PC-3 (cell line): Measurements from ENCODE around the gene HES1. TPM values are rescaled to one million over a fixed set of nuclear protein-coding genes. Genes with fewer than 3 reads are reported as not detected.

Source experiments
- ATAC-seq: fragments of 200-7000 bp; cut with Tn5 transposase; 2 replicates; pipeline ENCODE4 v1.9.1; 2020; ENCODE audit warnings: mild to moderate bottlenecking, moderate library complexity
- BruUV-seq: library from RNA; stranded (reverse); fragments of 400-500 nt; replicated peaks from 2 replicates; lab custom pipeline; 2021; lab: Mats Ljungman, UMichigan
- CTCF ChIA-PET: fragments of 300-600 bp; sonication (Branson Sonifier 250); formaldehyde crosslinking; loops from one replicate; lab custom pipeline; 2022; ENCODE audit warnings: antibody characterized with exemption; lab: Charles Lee
- POLR2A ChIA-PET: fragments of 300-600 bp; sonication (Branson Sonifier 250); formaldehyde crosslinking; loops from one replicate; lab custom pipeline; 2022; ENCODE audit warnings: antibody characterized with exemption; ENCODE audit not compliant: unreplicated experiment; lab: Charles Lee
- DNase-seq: peaks from one replicate; pipeline ENCODE4 v3.0.0-alpha.2; 2015
- H2AFZ ChIP-seq: fragments of 300-600 bp; sonication (generic); 2 replicates; pipeline ENCODE4 v1.6.0; 2016; ENCODE audit warnings: antibody characterized with exemption, low read length
- H3F3A ChIP-seq: fragments of 300-600 bp; sonication (generic); one replicate; pipeline ENCODE4 v1.6.0; 2017; ENCODE audit warnings: antibody characterized with exemption, low read length, control low read depth, mild to moderate bottlenecking; ENCODE audit not compliant: unreplicated experiment
- H3K27ac ChIP-seq: fragments of 300-600 bp; sonication (generic); 2 replicates; pipeline ENCODE4 v1.5.1; 2016; ENCODE audit warnings: mild to moderate bottlenecking, low read length
- H3K27me3 ChIP-seq: fragments of 300-600 bp; sonication (generic); 2 replicates; pipeline ENCODE4 v1.6.1; 2016; ENCODE audit warnings: low read length, mixed read lengths
- H3K36me3 ChIP-seq: fragments of 300-600 bp; sonication (generic); 2 replicates; pipeline ENCODE4 v1.6.1; 2016; ENCODE audit warnings: low read depth, mixed run types, low read length, mixed read lengths
- H3K4me1 ChIP-seq: fragments of 300-600 bp; sonication (generic); 2 replicates; pipeline ENCODE4 v1.5.1; 2016; ENCODE audit warnings: low read length; ENCODE audit not compliant: insufficient read depth
- H3K4me2 ChIP-seq: fragments of 300-600 bp; sonication (generic); 2 replicates; pipeline ENCODE4 v1.6.0; 2016; ENCODE audit warnings: low read length
- H3K4me3 ChIP-seq: fragments of 300-600 bp; sonication (generic); 2 replicates; pipeline ENCODE4 v1.5.1; 2016; ENCODE audit warnings: mild to moderate bottlenecking, low read length, mixed read lengths
- H3K79me2 ChIP-seq: fragments of 300-600 bp; sonication (generic); 2 replicates; pipeline ENCODE4 v1.6.1; 2017; ENCODE audit warnings: low read length, mixed read lengths
- H3K9ac ChIP-seq: fragments of 300-600 bp; sonication (generic); 2 replicates; pipeline ENCODE4 v1.6.0; 2016; ENCODE audit warnings: mild to moderate bottlenecking, low read length
- H3K9me2 ChIP-seq: fragments of 300-600 bp; sonication (generic); replicated peaks from 2 replicates; pipeline ENCODE4 v1.6.1; 2016; ENCODE audit warnings: mixed run types, low read length, mixed read lengths
- H3K9me3 ChIP-seq: fragments of 300-600 bp; sonication (generic); 2 replicates; pipeline ENCODE4 v1.6.1; 2016; ENCODE audit warnings: low read length, mixed read lengths
- H4K20me1 ChIP-seq: fragments of 300-600 bp; sonication (generic); 2 replicates; pipeline ENCODE4 v1.6.1; 2016; ENCODE audit warnings: low read length, mixed read lengths
- CTCF ChIP-seq: fragments of 300-600 bp; sonication (generic); conservative IDR thresholded peaks from 2 replicates; pipeline ENCODE4 v1.5.1; 2017; ENCODE audit warnings: antibody characterized with exemption, low read depth, mild to moderate bottlenecking, low read length
- EZH2 ChIP-seq: fragments of 300-600 bp; sonication (generic); IDR thresholded peaks from one replicate; pipeline ENCODE4 v1.6.1; 2017; ENCODE audit warnings: antibody characterized with exemption, mild to moderate bottlenecking, low read length; ENCODE audit not compliant: unreplicated experiment
- EZH2phosphoT487 ChIP-seq: fragments of 300-600 bp; sonication (generic); IDR thresholded peaks from 2 replicates; pipeline ENCODE4 v1.6.1; 2018; ENCODE audit warnings: mild to moderate bottlenecking, antibody characterized with exemption, low read length, borderline replicate concordance
- intact Hi-C: fragments of 100-400 bp; cut with micrococcal nuclease; formaldehyde crosslinking; loops from 2 replicates; pipeline ENCODE4 v1.9.0; 2023
- total RNA-seq: library from RNA; depleted of rRNA; stranded (reverse); fragments of >200 nt; gene quantifications from 2 replicates; pipeline ENCODE4 v1.2.3, GENCODE V29; 2014

HES1 gene
- total RNA-seq, 1 experiment from 2014 or later, result 906 TPM

GRCh38 chr3:194087280-194087679 lies 48.7 kb upstream of the HES1 start:
- no peak overlapping the region for H3K27ac ChIP-seq
- peaks cover 4% of the 10 kb centered on the region for H3F3A ChIP-seq
- H3K9me3 ChIP-seq, result no peaks in the 10 kb centered on the region
- H3K4me2 ChIP-seq, result no peak overlapping the region
- ATAC-seq (no peak), DNase-seq (peak; percentile 41)
- H3K9me2 ChIP-seq, result no peaks in the 10 kb centered on the region
- no peaks in the 10 kb centered on the region for H3K79me2 ChIP-seq
- H3K36me3 ChIP-seq, result no peaks in the 10 kb centered on the region
- TF ChIP-seq CTCF, result no peak
- TF ChIP-seq EZH2phosphoT487, result no peak
- no peak for TF ChIP-seq EZH2
- ChIA-PET CTCF (no interaction called here), POLR2A (no interaction called here)
- H4K20me1 ChIP-seq, result no peaks in the 10 kb centered on the region
- H3K4me1 ChIP-seq, result peaks cover 39% of the 10 kb centered on the region
- H3K27me3 ChIP-seq, result no peaks in the 10 kb centered on the region
- H3K9ac ChIP-seq, result no peak overlapping the region
- no peak overlapping the region for H3K4me3 ChIP-seq
- intact Hi-C loops, result no loop called here
- no peak overlapping the region for H2AFZ ChIP-seq
- BruUV-seq, result no TSS peak

- CTCF ChIA-PET, result no interaction called here
- no TSS peak for BruUV-seq
- no peak overlapping the region for H3K9ac ChIP-seq
- no peaks in the 10 kb centered on the region for H3K9me3 ChIP-seq
- H2AFZ ChIP-seq, result no peak overlapping the region
- H3K27me3 ChIP-seq, result no peaks in the 10 kb centered on the region
- peaks cover 39% of the 10 kb centered on the region for H3K4me1 ChIP-seq
- H3K79me2 ChIP-seq, result no peaks in the 10 kb centered on the region
- H4K20me1 ChIP-seq, result no peaks in the 10 kb centered on the region
- POLR2A ChIA-PET, result interaction anchor here (1.1 kb wide), 1 partner anchor 50 kb away, joined by 3 read pairs; no protein-coding TSS in a partner anchor
- H3K4me3 ChIP-seq, result no peak overlapping the region
- no peak overlapping the region for H3K4me2 ChIP-seq
- peaks cover 4% of the 10 kb centered on the region for H3F3A ChIP-seq
- TF ChIP-seq EZH2 (no peak), EZH2phosphoT487 (no peak), CTCF (no peak)
- H3K36me3 ChIP-seq, result no peaks in the 10 kb centered on the region
- DNase-seq (no peak), ATAC-seq (no peak)
- H3K9me2 ChIP-seq, result no peaks in the 10 kb centered on the region
- intact Hi-C loops, result loop anchor here (2.0 kb wide), 1 partner anchor 13 kb away; no protein-coding TSS in a partner anchor
- H3K27ac ChIP-seq, result no peak overlapping the region
Observed at GRCh38 chr3:194087995-194088855, 47.7 kb upstream of the HES1 start.
